ENCODE data around the gene MAPK14.
"Not testable (repeated sequence)": the region's sequence is repeated elsewhere in the genome, so short reads cannot be mapped to it uniquely, and the experiment has no call there.

Gene MAPK14

GRCh38 chr6:36027501-36028087, at the start of gene MAPK14:
TSS of gene MAPK14 (plus strand) at chr6:36027808. CDS start at chr6:36028158, 350 bp downstream.
- DNase-seq, result peak; percentile 99

- not testable (repeated sequence) for DNase-seq
Observed at GRCh38 chr6:35980126-35980525, 47.5 kb upstream of the MAPK14 start.

DNA sequence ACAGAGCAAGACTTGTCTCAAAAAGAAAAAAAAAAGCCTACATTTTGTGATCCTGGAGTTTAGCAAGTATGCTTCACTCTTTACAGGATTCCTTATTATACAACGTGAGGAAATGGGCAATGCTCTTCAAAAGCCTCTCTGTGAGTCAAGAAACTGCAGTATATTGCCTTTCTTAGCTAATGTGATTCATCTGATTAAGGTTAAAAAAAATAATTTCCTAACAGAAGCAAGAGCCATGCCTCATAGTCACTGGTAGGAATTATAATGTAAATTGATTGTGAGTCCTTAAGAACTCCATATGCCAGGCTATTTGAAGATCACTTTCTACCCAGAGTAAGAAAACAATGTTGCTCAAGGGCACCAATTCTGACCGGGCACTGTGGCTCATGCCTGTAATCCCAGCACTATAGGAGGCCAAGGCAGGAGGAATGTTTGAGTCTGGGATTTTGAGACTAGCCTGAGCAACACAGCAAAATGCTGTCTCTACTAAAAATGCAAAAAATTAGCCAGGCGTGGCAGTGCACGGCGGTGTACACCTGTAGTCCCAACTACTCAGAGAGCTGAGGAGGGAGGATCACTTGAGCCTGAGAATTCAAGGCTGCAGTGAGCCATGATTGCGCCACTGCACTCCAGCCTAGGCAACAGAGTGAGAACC, 46.5 kb upstream of the MAPK14 start:
- no peak for DNase-seq

DNA sequence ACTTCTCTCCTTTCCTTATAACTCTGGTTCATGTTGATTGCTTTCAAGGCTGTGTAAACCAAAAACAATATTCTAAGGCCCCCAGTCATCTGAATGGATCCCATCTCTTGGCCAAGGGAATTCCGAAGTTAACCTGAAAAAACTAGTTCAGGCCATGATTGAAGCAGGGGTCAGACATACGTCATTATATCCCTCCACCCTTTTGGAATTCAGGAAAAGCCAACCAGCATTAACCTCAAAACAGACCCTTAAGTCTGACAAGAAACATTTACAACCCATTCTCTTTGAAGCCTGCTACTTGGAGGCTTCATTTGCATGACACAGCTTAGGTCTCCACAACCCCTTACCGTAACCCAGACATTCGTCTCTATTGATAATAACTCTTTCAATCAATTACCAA, 42.9 kb upstream of the MAPK14 start:
- DNase-seq, result no peak

GRCh38 chr6:35988047-35988446, 39.6 kb upstream of the MAPK14 start:
- DNase-seq, result not testable (repeated sequence)

GRCh38 chr6:35993150-35993549, 34.5 kb upstream of the MAPK14 start:
- no peak for DNase-seq

- no peak for DNase-seq
Observed at GRCh38 chr6:36000451-36000850, 27.2 kb upstream of the MAPK14 start.

DNA sequence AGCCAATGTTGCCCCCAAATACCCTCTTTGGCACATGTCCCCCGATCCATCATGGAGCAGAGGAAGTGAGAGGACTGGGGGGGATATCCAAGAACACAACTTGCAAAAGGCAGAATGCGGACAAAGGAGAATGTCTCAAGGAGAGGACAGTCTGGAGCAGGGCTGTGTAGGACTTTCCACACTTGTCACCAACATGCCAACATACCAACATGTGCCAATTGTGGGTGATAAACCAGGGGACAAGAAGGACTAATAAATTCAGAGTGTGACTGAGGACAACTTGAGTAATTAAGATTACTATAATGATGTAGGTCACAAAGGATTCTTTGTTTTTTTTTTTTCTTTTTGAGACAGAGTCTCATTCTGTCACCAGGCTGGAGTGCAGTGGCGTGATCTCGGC, 11.9 kb upstream of the MAPK14 start:
- DNase-seq, result no peak

- DNase-seq, result no peak
Observed at GRCh38 chr6:36018339-36018738, 9.3 kb upstream of the MAPK14 start.

GRCh38 chr6:36019167-36019566, 8.4 kb upstream of the MAPK14 start:
- DNase-seq, result no peak

- no peak for DNase-seq
Observed at GRCh38 chr6:36020154-36020553, 7.5 kb upstream of the MAPK14 start.

DNA sequence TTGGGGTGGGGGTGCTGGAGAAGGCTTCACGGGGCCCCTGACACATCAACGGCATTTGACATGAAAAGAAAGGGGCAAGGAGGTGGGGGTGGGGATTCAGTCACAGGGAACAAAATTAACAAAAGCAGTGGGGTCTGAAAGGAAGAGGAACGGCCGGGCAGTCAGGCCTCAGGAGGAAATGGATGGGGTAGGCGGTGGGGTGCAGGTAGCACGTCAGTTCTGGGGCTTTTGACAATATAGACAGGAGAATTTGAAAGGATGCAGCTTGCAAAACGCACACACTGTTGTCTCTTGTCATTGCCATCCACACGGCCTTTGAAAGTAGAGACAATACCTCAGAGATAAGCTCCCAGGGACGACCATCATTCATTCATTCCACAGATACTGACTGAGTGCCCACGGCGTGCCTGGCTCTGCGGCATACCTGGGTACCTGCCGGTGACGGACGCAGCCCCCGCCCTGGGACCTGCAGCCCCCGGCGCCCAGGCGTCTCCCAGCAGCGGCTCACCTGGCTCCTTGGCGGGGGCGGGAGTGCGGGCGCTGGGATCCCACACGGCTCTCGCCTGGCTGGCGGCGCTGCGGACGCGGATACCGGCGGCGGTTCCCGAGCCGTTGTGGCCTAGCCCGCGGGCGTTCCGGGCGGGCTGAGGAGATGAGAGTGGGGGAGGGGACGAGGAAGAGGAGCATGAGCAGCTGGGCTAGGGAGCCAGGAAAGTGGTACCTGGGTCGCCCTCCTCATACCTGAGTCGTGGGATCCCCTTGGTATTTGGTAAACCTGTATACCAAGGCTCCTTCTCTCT, 3.4 kb upstream of the MAPK14 start, which contains the start of gene SLC26A8:
Gene SLC26A8 (minus strand): TSS at position 646 of the 800 bp plus-strand sequence. CDS start 4,934 bp downstream, outside the sequence.
- no peak for DNase-seq

GRCh38 chr6:36025260-36025931, 2.2 kb upstream of the MAPK14 start:
- DNase-seq, result no peak

GRCh38 chr6:36025932-36026327, 1.7 kb upstream of the MAPK14 start:
- DNase-seq, result no peak

DNA sequence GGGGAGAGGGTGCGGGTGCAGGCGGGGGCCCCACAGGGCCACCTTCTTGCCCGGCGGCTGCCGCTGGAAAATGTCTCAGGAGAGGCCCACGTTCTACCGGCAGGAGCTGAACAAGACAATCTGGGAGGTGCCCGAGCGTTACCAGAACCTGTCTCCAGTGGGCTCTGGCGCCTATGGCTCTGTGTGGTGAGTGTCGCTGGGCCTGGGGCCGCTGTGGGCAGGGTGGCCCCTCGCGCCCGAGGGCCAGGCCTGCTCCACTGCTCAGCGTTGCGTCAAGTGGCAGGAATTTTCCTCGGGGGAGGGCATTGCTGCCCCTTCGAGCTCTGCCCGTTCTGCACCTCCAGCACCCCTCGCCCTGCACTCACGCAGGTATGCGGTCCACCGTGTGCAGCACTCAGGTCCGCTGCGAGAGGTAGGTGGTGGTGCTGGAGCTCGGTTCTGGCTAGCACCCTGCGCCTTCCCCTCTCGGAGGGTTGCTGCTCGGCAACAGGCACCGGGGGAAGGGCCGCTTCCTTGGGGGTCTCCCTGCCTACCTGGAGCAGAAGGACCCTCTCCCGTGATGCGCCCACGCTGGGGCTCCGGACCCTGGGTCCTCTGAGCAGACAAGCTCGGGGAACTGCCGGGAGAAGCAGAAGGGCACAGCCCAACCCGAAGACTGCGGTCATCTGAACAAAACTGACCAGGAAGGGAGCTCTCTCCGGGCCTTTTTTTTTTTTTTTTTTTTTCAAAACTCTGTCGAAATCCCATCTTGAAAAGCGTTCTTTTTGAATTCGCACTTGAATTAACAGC, 674 bp downstream of the MAPK14 start:
- peak; percentile 28 for DNase-seq

GRCh38 chr6:36028877-36029324, 1.3 kb downstream of the MAPK14 start:
- DNase-seq, result peak; percentile 28

GRCh38 chr6:36029464-36029863, 1.9 kb downstream of the MAPK14 start:
- no peak for DNase-seq

GRCh38 chr6:36032261-36032660, 4.7 kb downstream of the MAPK14 start:
- DNase-seq, result no peak

GRCh38 chr6:36033144-36033543, 5.5 kb downstream of the MAPK14 start:
- DNase-seq, result not testable (repeated sequence)

DNA sequence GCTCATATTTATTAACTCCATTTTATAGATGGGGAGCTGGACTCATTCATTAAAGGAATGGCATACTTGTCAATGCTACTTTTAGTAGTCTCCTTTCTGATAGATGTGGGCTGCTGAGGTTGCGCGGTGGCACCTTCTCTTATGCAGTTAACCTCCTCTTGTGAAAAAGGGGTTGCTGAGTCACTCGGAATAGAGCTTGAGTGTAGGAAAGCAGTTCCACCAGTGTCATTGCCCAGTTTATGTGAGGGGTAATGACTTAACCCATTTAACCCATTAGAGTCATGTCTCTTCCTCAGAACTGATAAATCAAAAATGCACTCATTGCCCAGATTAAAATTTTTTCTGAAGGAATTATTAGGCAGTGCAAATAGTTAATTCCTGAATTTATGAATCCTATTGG, 6.3 kb downstream of the MAPK14 start:
- DNase-seq, result no peak

DNA sequence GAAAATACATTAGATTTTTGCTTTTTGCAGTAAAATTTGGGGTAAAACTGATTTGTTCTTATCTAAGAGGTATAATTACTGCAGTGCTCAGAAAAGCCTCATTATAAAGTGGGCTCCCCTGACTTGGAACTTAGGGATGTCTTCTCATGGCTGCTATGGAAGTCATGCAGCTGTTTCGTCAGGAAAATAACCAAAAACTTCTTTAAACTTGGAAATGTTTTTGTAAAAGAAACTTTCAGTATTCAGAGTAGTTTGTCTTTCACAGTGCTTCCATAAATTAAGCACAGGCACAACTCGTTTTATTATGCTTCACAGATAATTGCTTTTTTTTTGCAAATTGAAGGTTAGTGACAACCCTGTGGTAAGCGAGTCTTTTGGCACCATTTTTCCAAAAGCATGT, 6.8 kb downstream of the MAPK14 start:
- DNase-seq, result no peak

GRCh38 chr6:36035225-36035624, 7.6 kb downstream of the MAPK14 start:
- DNase-seq, result no peak
